Nephron progenitor cell (in vitro differentiated cells): ENCODE measurements around the gene FAM53B.

ENCODE experiments used
- DNase-seq: peaks from one replicate; pipeline ENCODE4 v3.0.0; 2021
- H3K27ac Mint-ChIP-seq: 2 replicates; pipeline ENCODE4 v1.8.0; 2021; ENCODE audit warnings: mild to moderate bottlenecking, moderate library complexity, mixed read lengths
- H3K27me3 Mint-ChIP-seq: 2 replicates; pipeline ENCODE4 v1.8.0; 2021; ENCODE audit warnings: mild to moderate bottlenecking, low read depth, mixed read lengths; ENCODE audit not compliant: poor library complexity
- H3K36me3 Mint-ChIP-seq: 2 replicates; pipeline ENCODE4 v1.8.0; 2021; ENCODE audit warnings: low read depth, mixed read lengths
- H3K4me1 Mint-ChIP-seq: 2 replicates; pipeline ENCODE4 v1.8.0; 2021; ENCODE audit warnings: mixed read lengths
- H3K4me3 Mint-ChIP-seq: 2 replicates; pipeline ENCODE4 v1.8.0; 2021; ENCODE audit warnings: mild to moderate bottlenecking, moderate library complexity, mixed read lengths
- H3K9me3 Mint-ChIP-seq: 2 replicates; pipeline ENCODE4 v1.8.0; 2021; ENCODE audit warnings: mild to moderate bottlenecking, moderate library complexity, mixed read lengths
- CTCF ChIP-seq: fragments of 200-600 bp; sonication (generic); IDR thresholded peaks from 2 replicates; pipeline ENCODE4 v1.5.0; 2021; ENCODE audit warnings: antibody characterized with exemption

FAM53B gene

GRCh38 chr10:124642088-124642710 lies 102.0 kb downstream of the FAM53B start:
- no peak for DNase-seq
- peaks cover 3% of the 10 kb centered on the region for H3K27me3 Mint-ChIP-seq
- peaks cover 70% of the 10 kb centered on the region for H3K4me1 Mint-ChIP-seq
- peaks cover 10% of the 10 kb centered on the region for H3K36me3 Mint-ChIP-seq
- no peak for TF ChIP-seq CTCF
- H3K27ac Mint-ChIP-seq = peak overlapping the region; percentile 79
- no peak overlapping the region for H3K4me3 Mint-ChIP-seq
- H3K9me3 Mint-ChIP-seq = no peaks in the 10 kb centered on the region

GRCh38 chr10:124641282-124642087 lies 102.7 kb downstream of the FAM53B start:
- no peak for TF ChIP-seq CTCF
- Mint-ChIP-seq H3K9me3 (no peaks in the 10 kb centered on the region), H3K4me1 (peaks cover 68% of the 10 kb centered on the region), H3K27me3 (peaks cover 3% of the 10 kb centered on the region), H3K4me3 (no peak overlapping the region), H3K36me3 (peaks cover 11% of the 10 kb centered on the region), H3K27ac (peak overlapping the region; percentile 66)
- DNase-seq = no peak

- Mint-ChIP-seq H3K27me3 (peaks cover 6% of the 10 kb centered on the region), H3K36me3 (peaks cover 18% of the 10 kb centered on the region), H3K4me1 (peaks cover 60% of the 10 kb centered on the region), H3K9me3 (no peaks in the 10 kb centered on the region), H3K4me3 (peak overlapping the region; percentile 45), H3K27ac (peak overlapping the region; percentile 74)
- peak; percentile 77 for DNase-seq
- no peak for TF ChIP-seq CTCF
Measured at GRCh38 chr10:124640538-124641231, 103.5 kb downstream of the FAM53B start.

GRCh38 chr10:124640056-124640455 lies 104.1 kb downstream of the FAM53B start:
- no peak for DNase-seq
- TF ChIP-seq CTCF = no peak
- peaks cover 6% of the 10 kb centered on the region for H3K27me3 Mint-ChIP-seq
- H3K4me3 Mint-ChIP-seq = no peak overlapping the region
- H3K9me3 Mint-ChIP-seq = no peaks in the 10 kb centered on the region
- peak overlapping the region; percentile 74 for H3K27ac Mint-ChIP-seq
- H3K4me1 Mint-ChIP-seq = peaks cover 58% of the 10 kb centered on the region
- H3K36me3 Mint-ChIP-seq = peaks cover 23% of the 10 kb centered on the region

GRCh38 chr10:124639646-124640045 lies 104.5 kb downstream of the FAM53B start:
- peaks cover 6% of the 10 kb centered on the region for H3K27me3 Mint-ChIP-seq
- peaks cover 58% of the 10 kb centered on the region for H3K4me1 Mint-ChIP-seq
- peak overlapping the region; percentile 29 for H3K27ac Mint-ChIP-seq
- H3K36me3 Mint-ChIP-seq = peaks cover 25% of the 10 kb centered on the region
- H3K9me3 Mint-ChIP-seq = peaks cover 1% of the 10 kb centered on the region
- no peak overlapping the region for H3K4me3 Mint-ChIP-seq
- no peak for DNase-seq
- no peak for TF ChIP-seq CTCF
